ENCODE results near the gene SUPT4H1.
A peak's percentile ranks its signal among the peaks of the same experiment; 100 is the strongest.

The SUPT4H1 gene

DNA sequence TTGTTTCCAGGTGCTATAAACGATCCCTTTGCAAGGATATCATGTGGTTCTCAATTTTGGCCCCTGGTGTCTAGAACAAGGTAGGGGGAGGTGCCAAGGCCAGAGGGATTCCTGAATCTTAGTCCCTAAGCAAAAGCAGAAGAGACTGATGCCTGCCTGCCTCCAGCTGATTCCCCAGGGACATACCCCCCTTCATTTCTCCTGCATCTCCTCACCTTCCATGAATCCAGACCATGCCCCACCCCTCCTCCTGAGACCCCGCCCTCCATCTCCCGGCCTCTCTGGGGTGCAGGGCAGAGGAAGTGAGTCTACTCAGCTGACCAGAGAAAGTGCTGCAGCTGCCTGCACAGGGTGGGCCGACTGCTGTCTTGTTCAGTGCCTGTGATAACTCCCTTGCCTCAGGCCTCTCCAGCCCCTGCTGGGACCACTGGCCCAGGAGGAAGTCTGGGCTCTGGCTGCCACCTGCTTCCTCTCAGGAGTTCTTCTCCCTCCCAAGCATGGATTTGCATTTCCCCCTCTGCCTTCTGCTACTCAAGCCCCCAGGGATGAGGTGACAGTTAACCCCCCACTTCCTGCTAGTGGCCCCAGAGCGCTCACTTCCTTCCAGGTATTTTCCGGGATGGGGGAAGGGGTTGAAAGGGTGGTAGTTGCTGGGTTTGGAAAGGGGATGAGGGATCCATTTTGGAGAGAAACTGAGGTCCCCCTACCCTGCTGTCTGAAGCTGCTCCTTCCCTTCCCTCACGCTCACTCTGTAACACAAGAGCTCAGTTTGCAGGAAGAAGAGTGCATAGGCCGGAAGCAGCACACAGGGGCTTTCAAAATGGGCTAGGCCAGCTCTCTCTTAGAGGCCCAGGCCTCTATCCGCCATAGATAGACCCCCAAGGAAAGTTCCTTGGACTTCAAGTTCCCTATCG is 12.9 kb downstream of the SUPT4H1 start:
- DNase-seq, result peak; percentile 54 to 70

DNA sequence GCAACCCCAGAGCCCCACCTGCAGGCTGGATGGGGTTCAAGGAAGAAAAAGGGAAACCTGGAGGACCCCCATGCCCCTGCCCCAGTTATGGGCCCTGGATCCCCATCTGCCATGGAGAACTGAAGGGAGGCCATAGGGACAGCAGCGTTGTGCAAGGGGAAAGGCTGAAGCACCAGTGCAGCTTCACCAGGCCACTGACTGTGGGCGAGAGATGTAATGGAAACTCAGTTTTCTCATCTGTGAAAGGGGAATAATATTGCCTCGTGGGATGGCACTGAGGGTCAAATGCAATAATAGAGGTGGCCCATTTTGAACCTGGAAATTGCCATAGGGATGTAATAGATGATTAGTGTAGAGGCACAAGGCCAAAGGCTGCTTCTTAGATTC is 13.6 kb downstream of the SUPT4H1 start:
- no peak for DNase-seq

DNA sequence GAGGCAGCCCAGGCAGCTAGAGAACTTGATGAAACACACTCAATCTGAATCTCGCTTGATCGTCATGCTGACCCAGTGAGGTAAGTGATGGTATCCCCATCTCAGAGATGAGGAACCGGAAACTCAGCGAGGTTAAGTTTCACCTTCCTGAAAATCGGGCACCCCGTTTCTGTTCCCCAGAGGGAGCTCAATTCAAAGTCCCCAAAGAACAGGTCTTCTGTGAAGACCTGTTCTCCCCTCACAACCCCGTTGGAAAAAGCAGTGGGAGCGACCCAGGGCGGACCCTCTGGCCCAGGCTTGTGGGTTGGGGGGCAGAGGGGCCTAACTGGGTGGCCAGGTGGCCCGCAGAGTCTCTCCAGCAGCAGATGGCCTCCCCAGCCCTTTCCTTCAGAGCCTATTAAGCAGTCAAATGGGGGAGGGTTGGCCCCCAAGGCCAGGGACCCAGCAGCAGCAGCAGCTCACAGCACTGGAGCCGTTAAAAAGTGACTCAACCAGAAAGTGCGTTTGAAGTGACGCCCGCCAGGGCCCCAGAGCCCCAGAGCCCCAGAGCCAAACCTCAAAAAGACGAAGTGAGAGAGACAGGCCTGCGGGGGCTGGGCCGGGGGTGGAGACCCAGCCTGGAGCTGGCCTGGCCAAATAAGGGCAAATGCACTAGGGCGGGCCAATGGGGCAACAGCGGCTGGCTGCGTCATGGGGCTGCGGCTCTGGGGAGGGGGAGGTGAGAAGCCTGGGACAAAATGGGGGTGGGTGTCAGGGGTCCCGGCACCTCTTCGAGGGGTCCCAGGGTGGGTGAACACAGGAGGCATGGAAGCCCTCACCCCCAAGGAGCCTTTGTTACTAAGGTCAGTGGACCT is 14.2 kb downstream of the SUPT4H1 start:
- peak; percentile 94 to 95 for DNase-seq

DNA sequence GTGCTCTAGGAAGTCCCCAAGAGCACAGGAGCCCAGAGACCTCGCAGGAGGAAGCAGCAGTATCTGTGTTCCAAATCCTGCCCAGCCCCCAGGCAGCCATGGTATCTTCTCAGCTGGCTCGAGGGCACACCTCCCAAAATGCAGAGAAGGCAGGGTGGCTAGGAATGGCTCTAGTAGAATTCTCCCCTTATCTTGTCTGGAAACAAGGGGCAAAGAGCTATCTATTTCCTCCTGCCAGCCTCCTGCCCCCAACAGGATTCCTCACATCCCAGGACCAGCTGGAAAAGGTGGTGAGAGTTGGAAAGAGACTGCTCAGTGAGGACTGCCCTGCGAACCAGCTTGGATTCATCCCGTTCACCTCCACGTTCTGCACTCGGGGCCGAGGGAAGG is 14.8 kb downstream of the SUPT4H1 start:
- peak; percentile 80 for DNase-seq

DNA sequence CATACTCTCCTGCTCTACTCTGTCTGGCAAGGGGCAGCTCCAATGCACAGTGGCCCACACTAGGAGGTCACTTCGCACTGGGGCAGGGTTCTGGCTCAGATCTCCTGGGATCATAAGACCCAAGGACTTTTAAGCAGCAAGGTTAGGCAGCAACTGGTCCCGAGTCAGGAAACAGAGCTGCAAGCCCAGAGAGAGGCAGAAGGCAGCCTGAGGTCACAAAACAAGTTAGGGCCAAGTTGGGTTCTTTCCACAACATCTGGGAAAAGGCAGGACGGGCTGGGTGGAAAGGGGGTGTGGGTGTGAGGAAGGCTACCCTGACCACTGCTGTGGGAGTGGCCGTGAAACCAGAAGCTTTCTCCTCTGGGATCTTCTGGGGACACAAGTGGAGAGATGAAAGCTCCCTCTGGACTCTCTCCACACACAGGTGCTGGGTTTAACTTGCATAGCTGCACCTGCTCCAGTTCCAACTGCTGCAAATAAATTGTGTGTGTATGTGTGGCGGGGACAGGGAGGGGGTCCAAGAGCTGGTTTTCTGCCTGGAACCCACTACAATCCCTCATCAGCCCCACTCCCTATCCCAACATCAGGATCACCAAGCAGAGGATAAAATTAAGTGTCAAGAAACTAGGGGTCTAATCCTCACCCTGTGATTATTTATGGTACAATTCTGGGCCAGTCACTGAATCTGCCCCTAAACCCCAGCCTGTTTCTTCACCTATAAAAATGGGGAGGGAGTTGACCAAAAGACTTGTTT is 15.4 kb downstream of the SUPT4H1 start:
- no peak for DNase-seq

DNA sequence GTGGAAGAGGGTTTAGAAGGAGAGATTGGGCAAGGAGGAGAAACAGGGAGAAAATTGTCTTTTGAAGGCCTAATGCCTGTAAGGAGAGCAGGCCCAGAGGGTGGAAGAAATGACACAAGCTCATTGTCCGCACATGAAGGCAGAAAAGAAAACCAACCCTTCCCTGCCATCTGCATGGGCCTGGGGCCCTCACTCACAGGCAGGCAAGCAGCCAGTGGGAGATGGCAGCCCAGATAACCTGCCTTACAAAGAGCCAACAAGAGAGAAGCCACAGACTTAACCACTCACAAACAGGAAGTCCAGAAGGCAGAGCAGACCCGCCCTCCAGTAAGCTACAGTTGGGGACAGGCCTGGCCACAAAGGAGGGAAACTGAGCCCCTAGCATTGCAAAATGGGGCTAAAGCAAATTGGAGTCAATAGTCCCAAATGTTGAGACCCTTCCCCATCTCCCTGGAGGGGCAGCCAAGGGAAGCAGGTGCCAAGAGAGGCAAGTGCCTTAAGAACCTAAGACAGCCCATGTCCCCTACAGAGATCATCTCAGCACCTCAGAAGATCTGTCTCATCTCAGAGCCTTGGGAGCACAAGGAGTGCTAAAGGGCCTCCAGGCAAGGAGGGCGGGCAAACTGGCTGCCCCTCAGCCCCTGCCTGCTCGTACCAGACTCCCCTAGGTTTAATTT is 16.1 kb downstream of the SUPT4H1 start:
- peak; percentile 79 to 86 for DNase-seq

DNA sequence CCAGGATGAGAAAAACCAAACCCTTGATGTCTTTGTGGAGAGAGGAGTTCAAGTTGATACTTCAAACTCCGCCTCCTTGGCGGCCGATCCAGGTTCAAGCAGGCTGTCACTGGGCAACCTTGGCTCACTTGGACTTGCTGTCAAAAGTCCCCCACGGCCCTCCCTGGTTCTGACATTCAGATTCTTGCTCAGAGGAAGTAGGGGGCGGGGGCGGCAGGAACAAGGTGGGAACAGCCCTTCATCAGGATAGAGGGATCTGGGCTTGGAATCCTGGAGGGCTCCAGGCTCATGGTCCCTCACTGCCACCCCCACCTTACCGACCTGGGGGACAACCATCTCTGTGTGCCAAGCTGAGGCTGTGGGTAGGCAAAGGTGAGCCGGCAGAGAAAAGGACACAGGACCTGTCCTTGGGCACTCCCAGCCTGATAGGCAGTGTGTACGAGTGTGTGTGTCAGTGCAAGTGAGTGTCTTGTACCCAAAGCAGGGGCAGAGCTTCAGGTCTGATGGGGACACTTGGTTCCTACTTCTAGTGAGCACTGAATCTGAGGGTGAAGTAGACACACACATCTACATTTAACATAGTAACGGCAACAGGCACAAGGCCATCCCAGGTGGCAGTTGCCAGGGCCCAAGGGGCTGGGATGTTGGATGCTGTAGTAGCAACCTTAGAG is 16.8 kb downstream of the SUPT4H1 start:
- peak in 1 of 2 donors; percentile 48 for DNase-seq

DNA sequence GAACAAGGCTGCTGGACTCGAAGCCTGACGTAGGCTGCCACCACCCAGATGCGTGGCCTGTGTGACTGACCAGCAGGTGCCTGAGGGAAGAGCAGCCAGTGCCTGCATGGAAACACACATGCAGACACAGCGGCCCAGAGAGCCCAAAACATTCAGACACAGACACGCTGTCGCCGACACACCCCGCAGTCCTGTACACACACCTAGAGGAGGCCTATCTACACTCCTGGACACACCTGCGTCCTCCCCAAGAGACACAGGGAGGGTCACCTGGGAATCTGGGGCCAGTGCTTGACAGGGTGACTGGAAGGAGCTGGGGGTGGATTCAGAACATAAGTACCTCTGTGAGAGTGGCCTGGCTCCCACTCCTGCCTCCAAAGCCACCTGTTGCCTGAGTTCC is 17.3 kb downstream of the SUPT4H1 start:
- DNase-seq, result no peak

DNA sequence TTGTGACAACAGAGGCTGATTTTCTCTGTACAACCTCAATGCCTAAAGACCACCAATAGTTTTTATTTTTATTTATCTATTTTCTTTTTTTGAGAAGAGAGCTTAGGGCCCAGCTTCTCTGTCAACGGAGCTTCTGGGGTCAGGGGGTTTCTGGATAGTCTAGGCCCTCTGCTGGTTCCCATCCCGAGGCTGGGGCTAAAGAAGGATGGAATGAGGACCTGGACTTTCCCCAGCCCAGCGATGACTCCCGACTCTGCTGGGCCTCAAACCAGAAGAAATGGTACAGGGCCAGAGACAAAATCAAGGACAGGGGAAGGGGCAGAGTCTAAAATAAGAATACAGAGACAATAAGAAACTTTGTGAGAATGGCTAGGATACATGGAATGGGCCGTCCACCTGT is 17.7 kb downstream of the SUPT4H1 start:
- DNase-seq, result no peak

DNA sequence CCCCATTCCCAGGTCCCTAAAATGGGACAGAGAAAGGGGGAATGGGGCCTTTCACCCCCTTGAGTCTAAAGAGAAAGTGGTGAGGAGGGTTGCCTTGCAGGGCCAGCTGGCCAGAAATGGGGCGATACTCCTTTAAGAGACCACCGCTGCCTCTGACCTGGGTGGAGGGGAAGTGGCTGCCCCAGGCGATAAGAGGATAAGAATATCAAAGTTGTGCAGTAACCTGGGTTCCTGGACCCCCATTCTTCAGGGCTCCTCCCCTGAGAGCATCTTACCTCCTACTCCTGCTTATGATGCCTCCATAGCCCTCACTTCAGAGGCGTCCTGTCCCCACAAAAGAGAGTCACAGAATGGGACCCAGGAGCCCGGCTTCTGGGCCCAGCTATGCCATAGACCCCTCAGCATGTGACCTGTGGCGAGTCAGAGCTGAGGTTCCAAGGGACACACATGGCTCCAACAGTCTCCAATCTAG is 18.2 kb downstream of the SUPT4H1 start:
- DNase-seq, result peak in 1 of 2 donors; percentile 46

DNA sequence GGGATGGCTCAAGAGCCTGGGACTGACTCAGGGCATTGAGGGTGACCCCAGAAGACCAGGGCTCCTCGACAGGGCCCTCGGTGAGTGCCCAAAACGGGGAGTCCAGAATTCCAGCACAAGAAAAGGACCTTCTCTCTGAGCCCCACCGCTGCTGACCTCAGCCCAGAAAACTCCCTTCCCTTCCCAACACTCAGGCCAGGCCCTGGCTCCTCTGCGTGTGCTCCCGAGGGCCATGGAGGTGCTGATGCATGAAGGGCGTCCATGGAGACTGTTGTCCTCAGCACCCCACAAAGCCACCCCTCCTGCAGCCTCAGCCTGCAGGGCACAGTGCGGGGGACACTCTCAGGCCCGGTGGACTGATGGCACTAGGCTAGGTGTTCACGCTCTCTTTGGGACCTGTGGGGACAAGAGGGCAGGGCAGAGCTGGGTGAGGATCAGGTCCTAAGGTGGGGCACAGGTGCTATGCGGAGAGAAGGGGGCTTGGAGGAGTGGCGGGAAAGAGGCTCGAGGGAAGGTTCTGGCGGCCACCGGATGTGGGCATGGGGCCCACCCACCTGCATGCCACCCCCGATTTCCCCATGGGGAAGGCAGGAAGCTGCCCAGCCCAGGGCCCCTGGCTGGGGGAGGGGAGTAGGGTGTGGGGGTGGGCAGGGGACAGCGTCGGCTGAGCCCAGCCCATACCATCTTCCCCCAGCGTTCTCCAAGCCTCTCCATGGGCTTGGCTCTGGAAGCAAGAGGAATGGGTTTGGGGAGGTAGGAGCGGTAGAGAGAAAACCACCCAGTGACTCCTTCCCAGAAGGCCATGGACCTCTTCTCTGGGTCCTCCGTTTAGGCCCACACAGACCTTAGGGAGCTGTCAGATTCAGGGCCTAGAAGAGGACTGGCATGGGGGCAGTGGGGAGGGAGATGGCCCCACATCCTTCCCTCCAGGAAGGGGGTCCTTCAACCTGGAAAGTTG is 18.9 kb downstream of the SUPT4H1 start:
- peak; percentile 46 to 59 for DNase-seq

DNA sequence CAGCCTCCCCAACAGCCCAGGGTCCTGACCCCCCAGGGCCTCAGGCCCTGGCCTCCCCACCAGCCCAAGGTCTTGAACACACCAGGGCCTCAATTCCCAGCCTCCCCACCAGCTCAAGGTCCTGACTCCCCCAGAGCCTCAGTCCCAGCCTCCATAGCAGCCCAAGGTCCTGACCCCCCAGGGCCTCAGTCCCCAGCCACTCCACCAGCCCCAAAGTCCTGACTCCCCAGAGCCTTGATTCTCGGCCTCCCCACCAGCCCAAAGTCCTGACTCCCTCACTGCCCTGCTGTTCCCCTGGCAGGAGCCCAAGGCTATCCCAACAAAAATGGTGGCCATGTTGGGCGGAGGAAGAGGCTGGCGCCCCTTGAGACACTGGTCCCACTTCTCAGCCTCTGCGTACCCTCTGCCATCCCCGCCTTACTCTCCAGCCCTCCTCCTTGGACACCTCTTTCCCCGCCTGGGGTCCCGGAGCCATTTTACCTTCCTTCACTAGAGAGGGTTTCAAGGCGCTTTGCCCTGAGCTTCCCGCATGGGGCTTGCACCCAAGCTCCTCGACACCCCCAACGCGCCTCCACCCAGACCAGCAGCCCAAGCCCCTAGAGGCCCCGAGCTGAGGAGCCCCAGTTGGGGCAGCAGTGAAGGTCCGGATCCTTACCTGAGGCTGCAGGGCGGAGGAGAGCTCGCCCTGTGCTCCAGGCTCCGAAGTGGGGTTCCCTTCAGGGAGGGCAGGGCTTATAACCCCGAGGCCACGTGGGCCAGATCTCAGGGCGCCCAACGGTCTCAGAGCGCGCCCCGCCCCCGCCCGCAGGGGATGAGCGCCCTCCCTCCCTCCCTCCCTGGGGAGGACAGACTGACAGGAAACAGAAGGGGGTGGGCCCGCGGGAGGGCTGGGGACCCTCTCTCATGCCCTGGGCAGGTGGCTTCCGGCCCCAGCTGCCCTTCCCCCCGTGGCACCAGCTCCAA is 19.9 kb downstream of the SUPT4H1 start:
- peak; percentile 92 to 93 for DNase-seq

DNA sequence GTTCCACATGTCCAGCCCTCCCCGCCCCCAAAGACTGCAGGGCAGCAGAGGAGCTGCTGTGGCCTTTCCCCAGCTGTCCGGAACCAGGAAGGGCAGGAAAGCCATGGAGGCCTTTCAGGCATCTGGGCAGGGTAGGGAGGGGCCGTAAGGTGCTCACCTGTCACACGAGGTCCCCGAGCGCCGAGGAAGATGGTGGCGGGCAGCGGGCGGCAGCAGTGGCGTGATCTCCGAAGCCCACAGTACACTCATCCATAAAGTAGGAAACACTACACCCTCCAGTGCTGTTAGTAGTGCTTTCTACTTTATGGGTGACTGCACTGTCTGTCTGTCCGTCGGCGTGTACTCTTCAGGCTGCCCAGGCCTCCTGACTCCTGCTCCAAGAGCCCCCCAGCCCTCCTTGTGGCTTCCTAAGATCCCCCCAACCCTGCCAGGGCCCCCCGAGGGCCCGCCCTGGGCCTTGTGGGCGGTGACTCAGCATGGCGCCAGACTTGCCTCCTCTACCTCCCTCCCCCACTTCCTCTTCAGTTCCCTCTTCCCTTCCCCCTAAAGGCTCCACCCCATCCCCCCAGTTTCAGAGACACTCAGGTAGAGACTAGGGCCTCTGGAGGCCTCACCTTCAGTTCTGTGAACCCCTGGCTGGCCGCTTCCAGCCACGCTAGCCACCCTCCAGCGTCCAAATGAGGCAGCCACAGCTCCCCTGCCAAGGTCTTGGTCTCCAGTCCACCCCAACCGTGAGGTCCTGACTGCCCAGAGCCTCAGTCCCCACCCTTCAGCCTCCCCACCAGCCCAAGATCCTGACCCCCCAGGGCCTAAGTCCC is 20.8 kb downstream of the SUPT4H1 start:
- peak; percentile 79 for DNase-seq

DNA sequence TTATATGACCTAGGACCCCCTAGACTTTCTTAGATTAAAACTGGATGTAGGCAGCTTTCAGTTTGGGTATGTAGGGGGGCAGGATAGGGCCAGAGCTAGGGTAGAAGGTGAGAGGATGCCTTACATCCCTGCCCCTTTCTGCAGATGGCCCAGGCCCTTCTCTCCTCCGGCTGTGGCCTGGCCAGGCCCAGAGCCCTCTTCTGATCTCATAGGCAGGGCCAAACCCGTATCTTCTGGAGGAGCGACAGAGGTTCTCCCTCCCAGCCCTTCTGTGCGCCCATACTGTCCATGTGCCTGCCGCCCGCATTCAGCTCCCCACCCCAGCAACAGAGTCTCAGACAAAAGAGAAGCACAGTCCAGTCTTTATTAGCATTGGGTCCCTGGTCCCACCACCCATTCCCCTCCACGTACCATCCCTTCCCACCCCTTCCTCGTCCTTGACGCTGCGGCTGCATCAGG is 21.4 kb downstream of the SUPT4H1 start:
- DNase-seq, result peak in 1 of 2 donors; percentile 26

DNA sequence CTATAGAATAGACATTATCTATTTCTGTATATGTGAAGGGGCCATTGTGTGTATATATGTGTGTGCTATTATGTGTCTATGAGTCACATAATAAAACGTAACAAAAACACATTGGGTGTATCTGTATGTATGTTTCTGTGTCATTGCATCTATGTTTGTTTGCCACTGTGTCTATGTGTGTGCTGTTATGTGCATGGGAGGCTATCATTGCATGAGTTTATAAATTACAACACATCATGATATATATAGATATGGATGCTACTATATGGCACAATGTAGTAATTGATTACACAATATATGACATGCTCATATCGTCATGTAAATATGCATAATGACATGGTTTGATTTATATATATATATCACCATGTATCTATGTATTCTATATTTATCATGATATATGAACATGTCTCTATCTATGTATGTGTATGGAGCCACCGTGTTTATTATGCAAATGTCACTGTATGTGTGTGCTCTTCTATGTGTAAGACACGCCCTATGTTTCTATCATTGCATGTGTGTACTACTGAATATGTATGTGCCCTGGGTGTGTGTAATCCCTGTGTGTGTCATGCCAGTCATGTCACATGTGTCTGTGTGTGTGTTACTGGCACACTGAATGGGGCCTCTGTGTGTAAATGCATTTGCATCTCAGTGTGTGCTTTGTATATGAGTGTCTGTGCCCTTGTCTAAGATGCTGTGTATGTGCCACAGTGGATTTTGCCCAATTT is 22.0 kb downstream of the SUPT4H1 start:
- DNase-seq, result peak; percentile 65 to 72

DNA sequence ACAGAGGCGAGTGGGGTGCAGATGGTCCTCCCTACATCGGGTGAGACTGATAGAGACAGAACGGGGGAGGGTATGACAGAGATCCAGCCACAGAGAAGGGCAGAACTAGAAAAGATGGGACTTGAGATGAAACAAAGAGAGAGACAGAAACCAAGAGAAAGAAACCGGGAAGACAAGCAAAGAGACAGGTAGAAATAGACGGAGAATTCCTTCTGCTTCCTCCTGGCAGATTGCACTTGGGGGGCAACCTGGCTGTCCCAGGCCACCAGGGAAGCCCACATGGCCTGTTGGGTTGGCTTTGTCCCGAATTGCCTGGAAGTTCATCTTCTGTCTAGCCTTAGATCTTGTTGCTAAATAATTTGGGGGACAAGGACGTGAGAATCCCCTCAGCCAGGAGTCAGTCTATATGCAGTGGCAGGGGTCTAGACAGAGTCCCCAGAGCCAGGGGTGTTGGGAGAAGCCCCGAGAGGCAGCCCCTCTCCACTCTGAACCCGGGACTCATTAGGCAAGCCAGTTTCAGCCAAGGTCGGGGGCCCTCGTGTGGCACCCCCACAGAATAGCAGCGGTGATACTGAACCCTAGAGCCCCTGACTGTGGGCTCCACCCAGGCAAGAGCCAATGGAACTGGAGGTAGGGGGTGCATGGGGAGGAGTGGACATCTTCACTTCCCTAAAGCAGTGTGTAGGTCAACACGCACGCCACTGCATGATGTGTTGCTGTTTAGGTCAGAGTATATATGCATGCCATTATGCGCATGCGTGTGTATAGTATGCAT is 22.8 kb downstream of the SUPT4H1 start:
- peak; percentile 85 to 87 for DNase-seq

All from CD4-positive, alpha-beta T cell treated with Interferon alpha-2 for 1 hour (primary cell).